Panc1 (cell line): Measurements from ENCODE around the gene PRB3. TPM values are rescaled to one million over a fixed set of nuclear protein-coding genes. Genes with fewer than 3 reads are reported as not detected.

Experiments used
- ATAC-seq: fragments of 200-7000 bp; cut with Tn5 transposase; 2 replicates; pipeline ENCODE4 v1.9.1; 2020; ENCODE audit warnings: mild to moderate bottlenecking, moderate library complexity
- BruUV-seq: library from RNA; stranded (reverse); fragments of 400-500 nt; replicated peaks from 2 replicates; lab custom pipeline; 2021; lab: Mats Ljungman, UMichigan
- CTCF ChIA-PET: fragments of 300-600 bp; sonication (Branson Sonifier 250); formaldehyde crosslinking; loops from one replicate; lab custom pipeline; 2022; ENCODE audit warnings: antibody characterized with exemption; lab: Charles Lee
- POLR2A ChIA-PET: fragments of 300-600 bp; sonication (Branson Sonifier 250); formaldehyde crosslinking; loops from one replicate; lab custom pipeline; 2022; ENCODE audit warnings: antibody characterized with exemption; lab: Charles Lee
- DNase-seq: peaks from one replicate; pipeline ENCODE4 v3.0.0-alpha.2; 2010; ENCODE audit warnings: low read depth, low spot score
- H3K27ac ChIP-seq: 2 replicates; pipeline ENCODE4 v1.5.1; 2011; ENCODE audit warnings: mild to moderate bottlenecking, low read length, inconsistent platforms
- H3K27me3 ChIP-seq: fragments of 200-500 bp; sonication (Bioruptor generic); 2 replicates; pipeline ENCODE4 v1.6.0; 2014; ENCODE audit warnings: low read length, inconsistent platforms; ENCODE audit not compliant: control insufficient read depth, insufficient read depth
- H3K36me3 ChIP-seq: fragments of 200-500 bp; sonication (Bioruptor generic); 2 replicates; pipeline ENCODE4 v1.5.1; 2014; ENCODE audit warnings: inconsistent platforms, mild to moderate bottlenecking, low read length, moderate library complexity; ENCODE audit not compliant: control insufficient read depth, insufficient read depth
- H3K4me1 ChIP-seq: 2 replicates; pipeline ENCODE4 v1.5.1; 2011; ENCODE audit warnings: inconsistent platforms, mild to moderate bottlenecking, low read length, moderate library complexity; ENCODE audit not compliant: control insufficient read depth, insufficient read depth
- H3K4me3 ChIP-seq, 2 experiments: 2 replicates each; pipeline ENCODE4 v1.5.1; 2011 to 2012; ENCODE audit warnings: low read depth in 2 of 2, low read length in 2 of 2, mild to moderate bottlenecking in 2 of 2, inconsistent platforms in 1 of 2, moderate library complexity in 1 of 2
- H3K9me3 ChIP-seq: fragments of 200-500 bp; sonication (Bioruptor generic); 2 replicates; pipeline ENCODE4 v1.5.1; 2014; ENCODE audit warnings: low read depth, mild to moderate bottlenecking, inconsistent platforms, low read length, moderate library complexity; ENCODE audit not compliant: control insufficient read depth, insufficient read depth
- CTCF ChIP-seq: fragments of 450-650 bp; IDR thresholded peaks from 2 replicates; pipeline ENCODE4 v1.5.1; 2017; ENCODE audit warnings: mild to moderate bottlenecking
- POLR2AphosphoS5 ChIP-seq: IDR thresholded peaks from 2 replicates; pipeline ENCODE4 v1.6.1; 2012; ENCODE audit warnings: mild to moderate bottlenecking, low read depth, low read length, moderate library complexity
- REST ChIP-seq, 2 experiments: IDR thresholded peaks; 2 replicates each; pipeline ENCODE4 v1.6.1; 2011 to 2012; ENCODE audit warnings: low read depth in 2 of 2, control low read depth in 1 of 2, low read length in 1 of 2, mild to moderate bottlenecking in 1 of 2, moderate library complexity in 1 of 2; ENCODE audit not compliant: insufficient read depth in 1 of 2
- SIN3A ChIP-seq: IDR thresholded peaks from 2 replicates; pipeline ENCODE4 v1.6.1; 2012; ENCODE audit warnings: low read depth, mild to moderate bottlenecking, low read length, moderate library complexity, borderline replicate concordance; ENCODE audit not compliant: insufficient read depth
- TCF7L2 ChIP-seq: IDR thresholded peaks from 2 replicates; pipeline ENCODE4 v1.6.1; 2011; ENCODE audit warnings: mild to moderate bottlenecking, low read depth, low read length, inconsistent platforms
- in situ Hi-C: cut with HindIII; loops from 2 replicates; pipeline ENCODE4 v1.10.0; 2016; ENCODE audit warnings: low sequenced_read_pairs, low pct_unique_long_range_greater_than_20kb
- intact Hi-C: fragments of 100-400 bp; cut with micrococcal nuclease; formaldehyde crosslinking; loops from one replicate; pipeline ENCODE4 v1.10.0; 2022; ENCODE audit not compliant: unreplicated experiment
- total RNA-seq: library from RNA; stranded (reverse); gene quantifications from one replicate; pipeline ENCODE4 v1.2.1, GENCODE V29; 2021; ENCODE audit not compliant: unreplicated experiment

PRB3 gene
- total RNA-seq, 1 experiment from 2014 or later: not detected

- no TSS peak for BruUV-seq
- Histone ChIP-seq H3K9me3 (no peaks in the 10 kb centered on the region), H3K27ac (no peak overlapping the region), H3K27me3 (no peaks in the 10 kb centered on the region; the same call in 1 of the 2 replicates), H3K4me3 (no peak overlapping the region), H3K36me3 (no peaks in the 10 kb centered on the region), H3K4me1 (no peaks in the 10 kb centered on the region)
- DNase-seq (no peak), ATAC-seq (no peak)
- no peak for TF ChIP-seq CTCF
- TF ChIP-seq POLR2AphosphoS5: no peak
- TF ChIP-seq REST (IDR thresholded peaks at IDR 0.05; ENCODE audit: insufficient read depth in 1 of 2, low read depth in 2 of 2, low read length in 1 of 2): no peak
- no peak for TF ChIP-seq TCF7L2
- no peak for TF ChIP-seq SIN3A
- intact Hi-C loops (loop anchor here (5.0 kb wide), 1 partner anchor 260 kb away; no protein-coding TSS in a partner anchor), in situ Hi-C loops (no loop called here)
- ChIA-PET POLR2A (no interaction called here), CTCF (no interaction called here)
Observed at GRCh38 chr12:11227373-11227772, 42.1 kb downstream of the PRB3 start.

Other genes with a start within 250 kb of the PRB3 start
- gene TAS2R19, start 247.1 kb downstream of the PRB3 start, total RNA-seq: 1.1 TPM
- gene TAS2R31, start 238.3 kb downstream of the PRB3 start, total RNA-seq: 1.3 TPM
- gene TAS2R46, start 207.4 kb downstream of the PRB3 start, total RNA-seq: 0.46 TPM
- gene TAS2R43, start 177.4 kb downstream of the PRB3 start, total RNA-seq: 0.36 TPM
- gene TAS2R30, start 135.1 kb downstream of the PRB3 start, total RNA-seq: 0.74 TPM
- 6.0 TPM for gene SMIM10L1, start 98.5 kb downstream of the PRB3 start, total RNA-seq
- not detected for gene TAS2R42, start 82.8 kb downstream of the PRB3 start, total RNA-seq
- gene PRB4, start 40.7 kb upstream of the PRB3 start, total RNA-seq: not detected
- not detected for gene PRB2, start 125.9 kb upstream of the PRB3 start, total RNA-seq